DOHH2 (cell line): ENCODE data around the gene SPON2.

Source experiments
- H3F3A ChIP-seq: fragments of 200-600 bp; sonication (generic), shearing (Covaris generic); 2 replicates; pipeline ENCODE4 v1.6.0; 2016; ENCODE audit warnings: antibody characterized with exemption, mild to moderate bottlenecking; ENCODE audit not compliant: control insufficient read depth, insufficient read depth
- H3K27ac ChIP-seq: fragments of 200-600 bp; sonication (generic); 2 replicates; pipeline ENCODE4 v1.5.1; 2014; ENCODE audit warnings: low read depth, mild to moderate bottlenecking, low read length, moderate library complexity
- H3K27me3 ChIP-seq: fragments of 200-600 bp; sonication (generic); 2 replicates; pipeline ENCODE4 v1.6.1; 2014; ENCODE audit warnings: mild to moderate bottlenecking, low read length, mixed read lengths; ENCODE audit not compliant: control insufficient read depth
- H3K36me3 ChIP-seq: fragments of 200-600 bp; sonication (generic); 2 replicates; pipeline ENCODE4 v1.6.1; 2014; ENCODE audit warnings: mild to moderate bottlenecking, low read length, moderate library complexity, mixed read lengths; ENCODE audit not compliant: control insufficient read depth
- H3K4me1 ChIP-seq: fragments of 200-600 bp; sonication (generic); 2 replicates; pipeline ENCODE4 v1.6.1; 2014; ENCODE audit warnings: mild to moderate bottlenecking, low read length, mixed read lengths; ENCODE audit not compliant: control insufficient read depth
- H3K4me2 ChIP-seq: fragments of 200-600 bp; sonication (generic); 2 replicates; pipeline ENCODE4 v1.6.0; 2014; ENCODE audit warnings: mild to moderate bottlenecking, low read length, moderate library complexity
- H3K4me3 ChIP-seq: fragments of 200-600 bp; sonication (generic); 2 replicates; pipeline ENCODE4 v1.5.1; 2014; ENCODE audit warnings: mild to moderate bottlenecking, low read length, mixed read lengths
- H3K79me2 ChIP-seq: fragments of 200-600 bp; sonication (generic); 2 replicates; pipeline ENCODE4 v1.6.1; 2014; ENCODE audit warnings: mild to moderate bottlenecking, low read length, mixed read lengths; ENCODE audit not compliant: control insufficient read depth
- H3K9me2 ChIP-seq: fragments of 200-600 bp; sonication (generic); replicated peaks from 2 replicates; pipeline ENCODE4 v1.6.1; 2014; ENCODE audit warnings: mild to moderate bottlenecking, low read length, mixed read lengths; ENCODE audit not compliant: control insufficient read depth
- H3K9me3 ChIP-seq: fragments of 200-600 bp; sonication (generic); 2 replicates; pipeline ENCODE4 v1.6.1; 2014; ENCODE audit warnings: antibody characterized with exemption, low read length, mixed read lengths; ENCODE audit not compliant: control insufficient read depth, insufficient read depth
- H4K20me1 ChIP-seq: fragments of 200-600 bp; sonication (generic); 2 replicates; pipeline ENCODE4 v1.6.0; 2014; ENCODE audit warnings: low read depth, mild to moderate bottlenecking, antibody characterized with exemption, low read length, moderate library complexity; ENCODE audit not compliant: control insufficient read depth, insufficient read depth
- CTCF ChIP-seq: fragments of 200-600 bp; sonication (generic); IDR thresholded peaks from one replicate; pipeline ENCODE4 v1.5.1; 2014; ENCODE audit warnings: antibody characterized with exemption, mild to moderate bottlenecking, low read depth, low read length; ENCODE audit not compliant: poor library complexity, severe bottlenecking
- EZH2phosphoT487 ChIP-seq: fragments of 200-600 bp; sonication (generic); IDR thresholded peaks from 2 replicates; pipeline ENCODE4 v1.6.1; 2017; ENCODE audit warnings: borderline replicate concordance, mild to moderate bottlenecking, antibody characterized with exemption, low read length, moderate library complexity, mixed read lengths

The SPON2 gene

DNA sequence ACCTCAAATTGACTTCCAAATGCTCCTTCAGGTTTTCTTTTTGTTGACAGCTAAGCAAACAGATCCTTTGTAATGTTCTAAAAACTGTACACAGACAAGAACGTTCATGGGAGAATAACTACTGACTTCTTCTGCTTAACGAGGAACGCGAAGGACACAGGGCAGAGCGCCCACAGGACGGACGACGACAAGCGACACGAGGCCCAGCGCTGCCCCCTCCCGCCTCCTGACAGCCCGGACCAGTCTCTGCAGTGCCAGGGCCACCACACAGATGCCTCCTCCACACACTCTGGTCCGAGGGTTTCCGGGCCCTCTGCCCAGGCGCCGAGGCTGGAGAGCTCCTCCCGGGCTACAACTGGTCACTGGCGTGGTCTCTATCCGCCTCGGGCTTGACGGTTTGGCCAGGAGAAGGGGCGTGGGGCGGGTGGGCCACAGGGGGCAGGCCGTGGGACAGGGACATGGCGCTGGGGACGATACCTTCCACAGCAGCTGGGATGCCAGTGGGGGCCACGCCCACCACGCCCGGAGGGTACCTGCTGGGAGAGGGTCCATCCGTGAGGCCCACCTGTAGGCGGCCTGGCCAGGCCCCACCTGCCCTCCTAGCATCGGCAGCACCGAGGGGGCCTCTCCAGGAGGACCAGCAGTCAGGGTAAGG lies 39.6 kb upstream of the SPON2 start:
- H3K79me2 ChIP-seq = peaks cover 34% of the 10 kb centered on the region
- H3K27ac ChIP-seq = no peak overlapping the region
- H3F3A ChIP-seq = peaks cover 13% of the 10 kb centered on the region
- H3K4me1 ChIP-seq = peaks cover 28% of the 10 kb centered on the region
- H3K9me3 ChIP-seq = no peaks in the 10 kb centered on the region
- no peaks in the 10 kb centered on the region for H4K20me1 ChIP-seq
- TF ChIP-seq EZH2phosphoT487 = no peak
- TF ChIP-seq CTCF = no peak
- no peaks in the 10 kb centered on the region for H3K9me2 ChIP-seq
- H3K4me2 ChIP-seq = no peak overlapping the region
- peaks cover 75% of the 10 kb centered on the region for H3K36me3 ChIP-seq
- no peaks in the 10 kb centered on the region for H3K27me3 ChIP-seq
- no peak overlapping the region for H3K4me3 ChIP-seq

DNA sequence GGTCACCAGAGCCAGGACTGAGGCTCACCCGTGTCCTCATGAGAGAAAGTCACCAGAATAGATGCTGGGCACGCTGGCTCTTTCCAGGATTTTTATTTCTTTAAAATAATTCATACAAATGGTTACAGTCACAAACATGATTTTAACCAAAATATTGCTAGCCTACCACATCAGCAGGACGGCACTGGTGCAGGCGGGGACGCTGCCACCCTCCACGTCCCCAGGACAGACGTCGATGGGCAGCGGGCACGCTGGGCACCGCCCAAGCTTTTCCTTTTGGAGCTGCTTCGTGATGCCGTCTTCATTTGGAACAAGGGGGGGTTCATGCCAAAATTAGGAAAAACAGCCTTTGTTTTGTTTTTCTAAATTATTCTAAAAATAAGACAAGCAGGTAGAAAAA lies 39.0 kb upstream of the SPON2 start:
- Histone ChIP-seq H3K4me2 (no peak overlapping the region), H3K9me2 (no peaks in the 10 kb centered on the region)

DNA sequence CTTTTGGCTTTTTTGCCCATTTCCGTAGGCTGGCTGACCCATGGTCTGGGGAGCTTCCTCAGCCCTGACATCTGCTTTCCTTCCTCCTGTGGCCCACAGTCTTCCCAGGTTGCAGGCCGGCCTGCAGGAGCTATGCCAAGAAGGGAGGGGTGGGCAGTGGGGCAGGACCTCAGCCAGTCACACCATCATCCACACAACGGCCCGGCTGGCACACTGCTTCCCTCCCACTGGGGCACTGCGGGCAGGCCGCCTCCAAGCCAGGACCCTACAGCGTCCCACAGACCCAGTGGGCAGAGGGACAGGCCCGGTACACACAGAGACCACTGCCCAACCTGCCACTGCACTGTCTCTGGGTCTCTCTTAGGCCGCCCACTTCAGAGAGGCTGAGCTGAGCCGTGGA lies 38.6 kb upstream of the SPON2 start:
- Histone ChIP-seq H3K4me1 (peaks cover 18% of the 10 kb centered on the region), H3K9me2 (no peaks in the 10 kb centered on the region), H4K20me1 (no peaks in the 10 kb centered on the region), H3K4me3 (no peak overlapping the region), H3K27me3 (no peaks in the 10 kb centered on the region), H3K79me2 (peaks cover 25% of the 10 kb centered on the region), H3K27ac (no peak overlapping the region), H3K9me3 (no peaks in the 10 kb centered on the region), H3F3A (peaks cover 5% of the 10 kb centered on the region), H3K4me2 (no peak overlapping the region), H3K36me3 (peaks cover 70% of the 10 kb centered on the region)
- TF ChIP-seq EZH2phosphoT487 (no peak), CTCF (no peak)

More for the DNA sequence above, 39.0 kb upstream of the SPON2 start:
- peaks cover 22% of the 10 kb centered on the region for H3K4me1 ChIP-seq
- H3K79me2 ChIP-seq = peaks cover 29% of the 10 kb centered on the region
- H3F3A ChIP-seq = peaks cover 9% of the 10 kb centered on the region
- no peaks in the 10 kb centered on the region for H3K27me3 ChIP-seq
- no peak overlapping the region for H3K27ac ChIP-seq
- TF ChIP-seq CTCF (no peak), EZH2phosphoT487 (no peak)
- H4K20me1 ChIP-seq = no peaks in the 10 kb centered on the region
- H3K36me3 ChIP-seq = peaks cover 72% of the 10 kb centered on the region
- H3K4me3 ChIP-seq = no peak overlapping the region
- H3K9me3 ChIP-seq = no peaks in the 10 kb centered on the region
